ENCODE measurements around the gene GPR39. TPM values are rescaled to one million over a fixed set of nuclear protein-coding genes. Genes with fewer than 3 reads are reported as not detected.

The GPR39 gene
- total and polyA plus RNA-seq, 7 experiments from 2014 or later, result not detected

GRCh38 chr2:132691556-132691955 is 275.0 kb downstream of the GPR39 start:
- Mint-ChIP-seq H3K4me1 (no peaks in the 10 kb centered on the region), H3K27ac (no peak overlapping the region), H3K36me3 (no peaks in the 10 kb centered on the region), H3K27me3 (peaks cover 0 to 5% (median 0%) of the 10 kb centered on the region in 5 donors), H3K4me3 (no peak overlapping the region), H3K9me3 (peaks cover under 1 to 16% (median 7%) of the 10 kb centered on the region in 11 donors)
- no peaks in the 10 kb centered on the region for H3K36me3 ChIP-seq (ENCODE audit: control insufficient read depth in 2 of 3, insufficient read depth in 3 of 3, low read length in 3 of 3)
- DNase-seq (no peak), ATAC-seq (no peak)
- no peaks in the 10 kb centered on the region for H3K27me3 ChIP-seq (ENCODE audit: control insufficient read depth in 2 of 2, insufficient read depth in 2 of 2, low read length in 2 of 2)
- no peak overlapping the region for H3K27ac ChIP-seq (ENCODE audit: low read depth, low read length)
- ChIA-PET CTCF (no interaction called here), POLR2A (no interaction called here)
- no peak overlapping the region for H3K4me3 ChIP-seq (ENCODE audit: low read length)
- H3K9me3 ChIP-seq (ENCODE audit: control insufficient read depth in 2 of 3, low read length in 3 of 3), result no peaks in the 10 kb centered on the region
- no peaks in the 10 kb centered on the region for H3K4me1 ChIP-seq (ENCODE audit: control insufficient read depth in 2 of 2, insufficient read depth in 2 of 2, low read length in 2 of 2)
- intact Hi-C loops (cut with micrococcal nuclease), result no loop called here

- Mint-ChIP-seq H3K27me3 (peaks cover 0 to 5% (median 0%) of the 10 kb centered on the region in 5 donors), H3K9me3 (peaks cover 2 to 16% (median 7%) of the 10 kb centered on the region in 11 donors), H3K27ac (no peak overlapping the region), H3K4me3 (no peak overlapping the region), H3K36me3 (no peaks in the 10 kb centered on the region), H3K4me1 (no peaks in the 10 kb centered on the region)
- POLR2A ChIA-PET, result no interaction called here
- H3K4me1 ChIP-seq (ENCODE audit: control insufficient read depth in 2 of 2, insufficient read depth in 2 of 2, low read length in 2 of 2), result no peaks in the 10 kb centered on the region
- intact Hi-C loops (cut with micrococcal nuclease), result no loop called here
- no peak for ATAC-seq
- CTCF ChIA-PET, result interaction anchor here (0.6 kb wide), 1 partner anchor 19 kb away, joined by 3 read pairs; no protein-coding TSS in a partner anchor
- H3K27ac ChIP-seq (ENCODE audit: low read depth, low read length), result no peak overlapping the region
- no peak for DNase-seq
- no peaks in the 10 kb centered on the region for H3K27me3 ChIP-seq (ENCODE audit: control insufficient read depth in 2 of 2, insufficient read depth in 2 of 2, low read length in 2 of 2)
- H3K36me3 ChIP-seq (ENCODE audit: control insufficient read depth in 2 of 3, insufficient read depth in 3 of 3, low read length in 3 of 3), result no peaks in the 10 kb centered on the region
- H3K9me3 ChIP-seq (ENCODE audit: control insufficient read depth in 2 of 3, low read length in 3 of 3), result no peaks in the 10 kb centered on the region
- no peak overlapping the region for H3K4me3 ChIP-seq (ENCODE audit: low read length)
Observed at GRCh38 chr2:132692816-132693215, 276.2 kb downstream of the GPR39 start.
